ENCODE data around the gene THSD7A.

Gene THSD7A

DNA sequence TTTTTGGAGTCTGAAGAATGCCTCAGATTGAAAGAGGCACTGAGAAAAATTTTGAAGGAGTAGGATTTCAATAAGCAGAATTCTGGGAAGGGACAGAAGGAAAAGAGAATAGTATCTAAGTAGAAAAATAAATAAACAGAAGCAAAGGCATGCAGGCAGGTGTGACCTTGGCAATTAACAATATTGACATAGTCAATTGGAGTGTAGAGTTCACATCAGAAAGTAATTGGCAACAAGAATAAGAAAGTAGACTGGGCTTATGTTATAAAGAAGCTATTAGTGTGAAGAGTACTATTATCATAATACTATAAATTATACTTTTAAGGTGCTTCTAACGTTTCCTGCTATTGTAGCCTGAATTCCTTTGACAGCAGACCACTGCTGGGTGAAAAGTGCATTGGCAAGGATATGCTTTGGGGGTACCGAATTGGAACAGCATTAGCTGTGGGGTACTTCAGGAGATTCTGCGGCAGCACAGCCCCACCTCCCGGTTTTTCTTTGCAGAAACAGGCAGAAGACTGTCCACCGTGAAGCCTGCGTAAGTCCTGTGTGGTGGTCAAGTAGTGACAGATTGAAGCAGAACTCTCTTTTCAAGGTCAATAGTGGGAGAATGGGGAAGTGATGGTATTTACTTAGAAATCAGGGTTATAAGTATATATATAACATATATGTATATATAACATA is 357.0 kb downstream of the THSD7A start:
- H3K36me3 Mint-ChIP-seq (ENCODE audit: low read depth) = peaks cover 1% of the 10 kb centered on the region
- no peaks in the 10 kb centered on the region for H3K4me1 Mint-ChIP-seq
- no peak overlapping the region for H3K4me3 Mint-ChIP-seq
- peak overlapping the region in 1 of 3 experiments; percentile 14 for H3K27ac Mint-ChIP-seq
- H3K9me3 Mint-ChIP-seq = no peaks in the 10 kb centered on the region
- TF ChIP-seq, protein P1, sequence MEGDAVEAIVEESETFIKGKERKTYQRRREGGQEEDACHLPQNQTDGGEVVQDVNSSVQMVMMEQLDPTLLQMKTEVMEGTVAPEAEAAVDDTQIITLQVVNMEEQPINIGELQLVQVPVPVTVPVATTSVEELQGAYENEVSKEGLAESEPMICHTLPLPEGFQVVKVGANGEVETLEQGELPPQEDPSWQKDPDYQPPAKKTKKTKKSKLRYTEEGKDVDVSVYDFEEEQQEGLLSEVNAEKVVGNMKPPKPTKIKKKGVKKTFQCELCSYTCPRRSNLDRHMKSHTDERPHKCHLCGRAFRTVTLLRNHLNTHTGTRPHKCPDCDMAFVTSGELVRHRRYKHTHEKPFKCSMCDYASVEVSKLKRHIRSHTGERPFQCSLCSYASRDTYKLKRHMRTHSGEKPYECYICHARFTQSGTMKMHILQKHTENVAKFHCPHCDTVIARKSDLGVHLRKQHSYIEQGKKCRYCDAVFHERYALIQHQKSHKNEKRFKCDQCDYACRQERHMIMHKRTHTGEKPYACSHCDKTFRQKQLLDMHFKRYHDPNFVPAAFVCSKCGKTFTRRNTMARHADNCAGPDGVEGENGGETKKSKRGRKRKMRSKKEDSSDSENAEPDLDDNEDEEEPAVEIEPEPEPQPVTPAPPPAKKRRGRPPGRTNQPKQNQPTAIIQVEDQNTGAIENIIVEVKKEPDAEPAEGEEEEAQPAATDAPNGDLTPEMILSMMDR (IDR thresholded peaks at IDR 0.05; ENCODE audit: unreplicated experiment in 3 of 3) = no peak
- no peaks in the 10 kb centered on the region for H3K27me3 Mint-ChIP-seq (ENCODE audit: low read depth)

DNA sequence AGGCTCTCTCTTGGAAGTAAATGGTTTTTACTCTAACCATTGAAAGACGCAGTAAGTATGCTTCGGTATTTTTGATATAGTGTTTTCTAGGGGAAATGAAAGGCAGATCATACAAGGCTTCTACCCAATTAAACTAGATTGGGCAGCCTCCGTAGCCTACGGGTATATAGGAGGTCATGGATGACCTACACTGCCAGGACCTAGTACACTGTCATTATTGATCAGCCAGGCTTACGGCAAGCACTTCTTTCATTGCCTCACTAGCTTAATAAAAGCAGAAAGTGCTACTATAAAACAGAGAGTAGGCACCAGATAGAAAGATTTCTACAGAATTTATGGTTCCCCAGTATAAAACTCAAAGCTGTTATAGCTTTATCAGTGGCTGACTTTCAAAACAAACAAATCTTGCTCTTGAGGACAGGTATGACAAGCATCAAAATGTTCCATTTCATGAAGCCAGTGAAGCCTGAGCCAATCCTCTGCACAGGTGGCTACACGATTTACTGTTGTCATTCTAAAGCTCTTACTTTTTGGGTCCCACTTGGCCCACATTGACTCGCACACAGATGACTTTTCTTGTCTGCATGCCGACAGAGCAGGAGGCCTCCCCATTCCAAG is 358.1 kb downstream of the THSD7A start:
- TF ChIP-seq, protein P1 (IDR thresholded peaks at IDR 0.05; ENCODE audit: unreplicated experiment in 3 of 3) = no peak
- no peaks in the 10 kb centered on the region for H3K9me3 Mint-ChIP-seq
- peaks cover 10% of the 10 kb centered on the region for H3K4me1 Mint-ChIP-seq
- H3K36me3 Mint-ChIP-seq (ENCODE audit: low read depth) = peaks cover 6% of the 10 kb centered on the region
- H3K27ac Mint-ChIP-seq = no peak overlapping the region
- no peaks in the 10 kb centered on the region for H3K27me3 Mint-ChIP-seq (ENCODE audit: low read depth)
- H3K4me3 Mint-ChIP-seq = no peak overlapping the region

DNA sequence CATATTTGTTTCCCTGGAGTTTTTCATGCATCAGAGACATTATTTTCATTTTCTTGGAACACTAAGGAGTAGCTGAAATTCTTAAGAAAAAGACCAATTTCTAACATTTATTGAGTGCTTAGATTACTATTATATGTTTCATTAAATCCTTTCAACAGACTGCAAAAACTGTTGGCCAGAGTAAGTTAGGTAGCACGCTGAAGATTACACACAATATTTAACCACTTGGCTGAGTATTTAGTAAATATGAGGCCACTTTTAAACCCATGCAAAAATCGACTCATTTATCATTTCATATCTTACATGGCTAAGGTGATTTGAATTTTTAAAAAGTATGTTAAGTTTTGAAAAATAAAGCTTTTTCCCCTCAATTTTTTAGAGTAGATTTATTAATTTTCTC is 358.8 kb downstream of the THSD7A start:
- TF ChIP-seq, protein P1 (IDR thresholded peaks at IDR 0.05; ENCODE audit: unreplicated experiment in 3 of 3) = no peak
- peaks cover 7% of the 10 kb centered on the region for H3K36me3 Mint-ChIP-seq (ENCODE audit: low read depth)
- no peaks in the 10 kb centered on the region for H3K9me3 Mint-ChIP-seq
- H3K4me1 Mint-ChIP-seq = peaks cover 10% of the 10 kb centered on the region
- H3K27me3 Mint-ChIP-seq (ENCODE audit: low read depth) = no peaks in the 10 kb centered on the region
- no peak overlapping the region for H3K4me3 Mint-ChIP-seq
- H3K27ac Mint-ChIP-seq = no peak overlapping the region

DNA sequence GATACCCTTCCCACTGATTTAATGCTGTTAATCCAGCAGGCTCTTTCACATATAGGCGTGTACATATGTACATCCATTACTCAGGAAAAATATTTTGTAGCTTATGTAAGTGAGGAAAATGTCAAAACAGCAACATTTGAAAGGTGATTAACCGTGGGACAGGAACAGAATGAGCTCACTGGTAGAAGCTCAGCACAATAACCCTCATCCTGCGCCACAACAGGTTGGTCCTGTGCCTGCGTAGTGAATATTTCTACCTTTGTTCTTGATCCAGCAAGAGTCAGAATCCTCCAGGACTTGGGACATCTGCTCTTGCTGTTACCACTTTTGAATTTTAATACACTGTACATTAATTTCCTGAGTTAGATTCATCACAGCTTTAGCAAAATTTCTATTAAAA is 359.4 kb downstream of the THSD7A start:
- Mint-ChIP-seq H3K9me3 (no peaks in the 10 kb centered on the region), H3K4me1 (peaks cover 10% of the 10 kb centered on the region), H3K27ac (no peak overlapping the region), H3K4me3 (no peak overlapping the region), H3K36me3 (ENCODE audit: low read depth) (peaks cover 7% of the 10 kb centered on the region), H3K27me3 (ENCODE audit: low read depth) (no peaks in the 10 kb centered on the region)
- TF ChIP-seq, protein P1 (IDR thresholded peaks at IDR 0.05; ENCODE audit: unreplicated experiment in 3 of 3) = no peak

DNA sequence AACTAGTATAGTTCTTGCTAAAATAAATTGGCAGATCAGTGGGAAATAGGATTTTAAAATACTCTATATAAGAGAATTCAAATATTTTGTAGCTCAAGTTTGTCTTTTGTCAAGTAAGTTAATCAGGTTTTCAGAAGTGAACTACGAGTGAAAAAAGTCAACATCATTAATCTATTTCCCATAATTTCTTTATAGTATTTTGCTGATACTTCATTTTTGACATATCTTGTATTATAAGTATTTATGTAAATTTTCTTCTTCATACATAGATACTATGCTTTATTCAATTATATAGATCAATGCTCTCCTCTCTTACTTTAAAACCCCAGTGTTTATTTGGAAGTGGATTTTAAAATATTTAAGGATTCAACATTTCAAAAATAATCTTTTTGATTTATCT is 360.7 kb downstream of the THSD7A start:
- H3K27ac Mint-ChIP-seq = no peak overlapping the region
- peaks cover 13% of the 10 kb centered on the region for H3K36me3 Mint-ChIP-seq (ENCODE audit: low read depth)
- H3K27me3 Mint-ChIP-seq (ENCODE audit: low read depth) = no peaks in the 10 kb centered on the region
- TF ChIP-seq, protein P1 (IDR thresholded peaks at IDR 0.05; ENCODE audit: unreplicated experiment in 3 of 3) = no peak
- no peaks in the 10 kb centered on the region for H3K9me3 Mint-ChIP-seq
- H3K4me1 Mint-ChIP-seq = peaks cover 10% of the 10 kb centered on the region
- H3K4me3 Mint-ChIP-seq = no peak overlapping the region
